GM12878 (cell line): Measurements from ENCODE around the gene FRRS1L. TPM values are rescaled to one million over a fixed set of nuclear protein-coding genes. Genes with fewer than 3 reads are reported as not detected.
A peak's percentile ranks its signal among the peaks of the same experiment; 100 is the strongest.

Experiments
- BHLHE40 ChIP-seq, 2 experiments: fragments of 450-650 bp in 1 of 2; IDR thresholded peaks; 2 replicates each; pipeline ENCODE4 v1.6.1; 2011 to 2017; ENCODE audit warnings: low read depth in 2 of 2, borderline replicate concordance in 1 of 2, improper control_type of control experiment in 1 of 2, low read length in 1 of 2, mild to moderate bottlenecking in 1 of 2
- CREB1 ChIP-seq: IDR thresholded peaks from 2 replicates; pipeline ENCODE4 v1.6.1; 2012; ENCODE audit warnings: low read depth, mild to moderate bottlenecking, inconsistent platforms
- ESRRA ChIP-seq: IDR thresholded peaks from 2 replicates; pipeline ENCODE4 v1.6.1; 2012; ENCODE audit warnings: mild to moderate bottlenecking, low read length, improper control_type of control experiment
- FOXM1 ChIP-seq: IDR thresholded peaks from 2 replicates; pipeline ENCODE4 v1.6.1; 2012; ENCODE audit warnings: low read depth, mild to moderate bottlenecking, inconsistent platforms, low read length, moderate library complexity
- GATAD2B ChIP-seq: fragments of 450-650 bp; conservative IDR thresholded peaks from 2 replicates; pipeline ENCODE4 v1.6.1; 2017; ENCODE audit warnings: low read depth, mild to moderate bottlenecking, moderate library complexity
- IKZF1 ChIP-seq: fragments of 450-650 bp; conservative IDR thresholded peaks from 2 replicates; pipeline ENCODE4 v1.6.1; 2017; ENCODE audit warnings: antibody characterized with exemption, mild to moderate bottlenecking
- IKZF2 ChIP-seq, 2 experiments: fragments of 450-650 bp; IDR thresholded peaks; 2 replicates each; pipeline ENCODE4 v1.6.1; 2017; ENCODE audit warnings: mild to moderate bottlenecking in 2 of 2, moderate library complexity in 2 of 2
- JUNB ChIP-seq: IDR thresholded peaks from 2 replicates; pipeline ENCODE4 v1.6.1; 2016; ENCODE audit warnings: antibody characterized with exemption, mild to moderate bottlenecking
- NFXL1 ChIP-seq: fragments of 450-650 bp; IDR thresholded peaks from 2 replicates; pipeline ENCODE4 v1.6.1; 2017; ENCODE audit warnings: antibody characterized with exemption, mild to moderate bottlenecking, borderline replicate concordance
- POLR2A ChIP-seq: IDR thresholded peaks from 2 replicates; pipeline ENCODE4 v1.6.1; 2011; ENCODE audit warnings: low read depth, mild to moderate bottlenecking, low read length
- RB1 ChIP-seq: fragments of 450-650 bp; formaldehyde crosslinking; IDR thresholded peaks from 2 replicates; pipeline ENCODE4 v1.6.1; 2017; ENCODE audit warnings: mild to moderate bottlenecking, borderline replicate concordance
- RUNX3 ChIP-seq: IDR thresholded peaks from 2 replicates; pipeline ENCODE4 v1.6.1; 2012; ENCODE audit warnings: low read length, inconsistent platforms
- SKIL ChIP-seq: fragments of 450-650 bp; IDR thresholded peaks from 2 replicates; pipeline ENCODE4 v1.6.1; 2017; ENCODE audit warnings: mild to moderate bottlenecking, low read depth, inconsistent platforms; ENCODE audit not compliant: poor library complexity, severe bottlenecking
- TAF1 ChIP-seq: IDR thresholded peaks from 2 replicates; pipeline ENCODE4 v1.6.1; 2011; ENCODE audit warnings: mild to moderate bottlenecking, low read depth, low read length, borderline replicate concordance
- TCF7 ChIP-seq: IDR thresholded peaks from 2 replicates; pipeline ENCODE4 v1.6.1; 2014; ENCODE audit warnings: antibody characterized with exemption, borderline replicate concordance
- YBX1 ChIP-seq: fragments of 450-650 bp; IDR thresholded peaks from 2 replicates; pipeline ENCODE4 v1.6.1; 2016; ENCODE audit warnings: antibody characterized with exemption
- YY1 ChIP-seq: IDR thresholded peaks from 2 replicates; pipeline ENCODE4 v1.6.1; 2011; ENCODE audit warnings: low read depth, mild to moderate bottlenecking, low read length
- ZNF217 ChIP-seq: fragments of 450-650 bp; IDR thresholded peaks from 2 replicates; pipeline ENCODE4 v1.6.1; 2017; ENCODE audit warnings: antibody characterized with exemption, mild to moderate bottlenecking
- polyA plus RNA-seq, 11 experiments: library from polyadenylated mRNA; depleted of rRNA in 4 of 11; unstranded in 6 of 11; stranded (reverse) in 5 of 11; fragments of >200 nt; fragmentation: Nextera tagmentation in 4 of 11; fragmentation: Illumina TruSeq in 1 of 11; extraction: Ambion mirVana in 4 of 11; extraction: Trizol in 1 of 11; gene quantifications; 1 replicate in 1 of 11; 2 replicates in 10 of 11; pipeline versions ENCODE4 v1.2.1 to v1.2.3, GENCODE V29; 2011 to 2016; ENCODE audit warnings: inconsistent platforms in 2 of 11, missing spikeins in 2 of 11, low read depth in 1 of 11
- total RNA-seq, 4 experiments: library from RNA; depleted of rRNA in 3 of 4; stranded (reverse); fragments of >200 nt in 3 of 4; fragmentation: Illumina TruSeq in 1 of 4; extraction: Trizol in 1 of 4; gene quantifications; 2 replicates each; pipeline versions ENCODE4 v1.2.1 to v1.2.3, GENCODE V29; 2013 to 2021
- TF ChIP-seq, protein P1 (sequence below): fragments of 150-350 bp; IDR thresholded peaks from 2 replicates; pipeline ENCODE4 v1.6.1; 2014; ENCODE audit warnings: mild to moderate bottlenecking, low read depth, low read length
- TF ChIP-seq, protein P2 (sequence below): fragments of 450-650 bp; IDR thresholded peaks from 2 replicates; pipeline ENCODE4 v1.6.1; 2016; ENCODE audit warnings: mild to moderate bottlenecking
- TF ChIP-seq, protein P3 (sequence below): IDR thresholded peaks from 2 replicates; pipeline ENCODE4 v1.6.1; 2011; ENCODE audit warnings: low read depth, low read length, improper control_type of control experiment, borderline replicate concordance
- TF ChIP-seq, protein P4 (sequence below): fragments of 450-650 bp; IDR thresholded peaks from 2 replicates; pipeline ENCODE4 v1.6.1; 2017; ENCODE audit warnings: mild to moderate bottlenecking, moderate library complexity

Gene FRRS1L
- total and polyA plus RNA-seq, 10 of the 15 experiments (the other 5 are each of a cell fraction or from before 2014, with no cell fraction given) = not detected

DNA sequence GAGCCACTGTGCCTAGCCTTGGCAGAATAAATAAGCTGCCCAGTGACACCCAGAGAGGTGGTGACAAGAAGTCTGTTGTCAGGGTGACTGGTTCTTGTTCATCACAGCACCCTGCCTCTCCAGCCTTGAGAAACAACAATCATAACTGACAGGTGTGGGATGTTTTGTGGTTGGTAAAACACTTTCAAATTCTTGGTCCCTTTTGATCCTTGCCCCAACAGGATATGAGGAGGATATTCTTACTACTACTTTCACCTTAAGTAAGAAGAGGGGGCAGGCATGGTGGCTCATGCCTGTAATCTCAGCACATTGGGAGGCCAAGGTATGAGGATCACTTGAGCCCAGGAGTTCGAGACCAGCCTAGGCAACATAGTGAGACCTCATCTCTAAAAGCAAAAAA, 14.2 kb upstream of the FRRS1L start (continued):
- TF ChIP-seq, protein P1, sequence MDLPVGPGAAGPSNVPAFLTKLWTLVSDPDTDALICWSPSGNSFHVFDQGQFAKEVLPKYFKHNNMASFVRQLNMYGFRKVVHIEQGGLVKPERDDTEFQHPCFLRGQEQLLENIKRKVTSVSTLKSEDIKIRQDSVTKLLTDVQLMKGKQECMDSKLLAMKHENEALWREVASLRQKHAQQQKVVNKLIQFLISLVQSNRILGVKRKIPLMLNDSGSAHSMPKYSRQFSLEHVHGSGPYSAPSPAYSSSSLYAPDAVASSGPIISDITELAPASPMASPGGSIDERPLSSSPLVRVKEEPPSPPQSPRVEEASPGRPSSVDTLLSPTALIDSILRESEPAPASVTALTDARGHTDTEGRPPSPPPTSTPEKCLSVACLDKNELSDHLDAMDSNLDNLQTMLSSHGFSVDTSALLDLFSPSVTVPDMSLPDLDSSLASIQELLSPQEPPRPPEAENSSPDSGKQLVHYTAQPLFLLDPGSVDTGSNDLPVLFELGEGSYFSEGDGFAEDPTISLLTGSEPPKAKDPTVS = no peak
- TF ChIP-seq NFXL1 = no peak
- 0 out of 4 replicates have a peak, but pooled peaks of 1 of the 2 experiments have one; percentile 18 for TF ChIP-seq IKZF2 (IDR thresholded peaks at IDR 0.05)
- no peak for TF ChIP-seq SKIL
- no peak for TF ChIP-seq YBX1
- peak; percentile 73; the same call in 1 of the 2 replicates for TF ChIP-seq FOXM1
- TF ChIP-seq CREB1 = 0 out of 2 replicates have a peak, but pooled peaks have one; percentile 30
- no peak for TF ChIP-seq ZNF217
- TF ChIP-seq TCF7 = peak; percentile 97
- TF ChIP-seq, protein P2, sequence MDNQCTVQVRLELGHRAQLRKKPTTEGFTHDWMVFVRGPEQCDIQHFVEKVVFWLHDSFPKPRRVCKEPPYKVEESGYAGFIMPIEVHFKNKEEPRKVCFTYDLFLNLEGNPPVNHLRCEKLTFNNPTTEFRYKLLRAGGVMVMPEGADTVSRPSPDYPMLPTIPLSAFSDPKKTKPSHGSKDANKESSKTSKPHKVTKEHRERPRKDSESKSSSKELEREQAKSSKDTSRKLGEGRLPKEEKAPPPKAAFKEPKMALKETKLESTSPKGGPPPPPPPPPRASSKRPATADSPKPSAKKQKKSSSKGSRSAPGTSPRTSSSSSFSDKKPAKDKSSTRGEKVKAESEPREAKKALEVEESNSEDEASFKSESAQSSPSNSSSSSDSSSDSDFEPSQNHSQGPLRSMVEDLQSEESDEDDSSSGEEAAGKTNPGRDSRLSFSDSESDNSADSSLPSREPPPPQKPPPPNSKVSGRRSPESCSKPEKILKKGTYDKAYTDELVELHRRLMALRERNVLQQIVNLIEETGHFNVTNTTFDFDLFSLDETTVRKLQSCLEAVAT = no peak
- TF ChIP-seq ESRRA = no peak
- no peak for TF ChIP-seq GATAD2B
- peak; percentile 97 for TF ChIP-seq RUNX3
- no peak for TF ChIP-seq BHLHE40 (IDR thresholded peaks at IDR 0.05; ENCODE audit: borderline replicate concordance in 1 of 2, low read depth in 2 of 2, low read length in 1 of 2)
- TF ChIP-seq YY1 = no peak
- peak; percentile 73 for TF ChIP-seq JUNB
- no peak for TF ChIP-seq IKZF1
- no peak for TF ChIP-seq RB1
- TF ChIP-seq, protein P3, sequence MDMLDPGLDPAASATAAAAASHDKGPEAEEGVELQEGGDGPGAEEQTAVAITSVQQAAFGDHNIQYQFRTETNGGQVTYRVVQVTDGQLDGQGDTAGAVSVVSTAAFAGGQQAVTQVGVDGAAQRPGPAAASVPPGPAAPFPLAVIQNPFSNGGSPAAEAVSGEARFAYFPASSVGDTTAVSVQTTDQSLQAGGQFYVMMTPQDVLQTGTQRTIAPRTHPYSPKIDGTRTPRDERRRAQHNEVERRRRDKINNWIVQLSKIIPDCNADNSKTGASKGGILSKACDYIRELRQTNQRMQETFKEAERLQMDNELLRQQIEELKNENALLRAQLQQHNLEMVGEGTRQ = no peak
- no peak for TF ChIP-seq POLR2A
- TF ChIP-seq, protein P4, sequence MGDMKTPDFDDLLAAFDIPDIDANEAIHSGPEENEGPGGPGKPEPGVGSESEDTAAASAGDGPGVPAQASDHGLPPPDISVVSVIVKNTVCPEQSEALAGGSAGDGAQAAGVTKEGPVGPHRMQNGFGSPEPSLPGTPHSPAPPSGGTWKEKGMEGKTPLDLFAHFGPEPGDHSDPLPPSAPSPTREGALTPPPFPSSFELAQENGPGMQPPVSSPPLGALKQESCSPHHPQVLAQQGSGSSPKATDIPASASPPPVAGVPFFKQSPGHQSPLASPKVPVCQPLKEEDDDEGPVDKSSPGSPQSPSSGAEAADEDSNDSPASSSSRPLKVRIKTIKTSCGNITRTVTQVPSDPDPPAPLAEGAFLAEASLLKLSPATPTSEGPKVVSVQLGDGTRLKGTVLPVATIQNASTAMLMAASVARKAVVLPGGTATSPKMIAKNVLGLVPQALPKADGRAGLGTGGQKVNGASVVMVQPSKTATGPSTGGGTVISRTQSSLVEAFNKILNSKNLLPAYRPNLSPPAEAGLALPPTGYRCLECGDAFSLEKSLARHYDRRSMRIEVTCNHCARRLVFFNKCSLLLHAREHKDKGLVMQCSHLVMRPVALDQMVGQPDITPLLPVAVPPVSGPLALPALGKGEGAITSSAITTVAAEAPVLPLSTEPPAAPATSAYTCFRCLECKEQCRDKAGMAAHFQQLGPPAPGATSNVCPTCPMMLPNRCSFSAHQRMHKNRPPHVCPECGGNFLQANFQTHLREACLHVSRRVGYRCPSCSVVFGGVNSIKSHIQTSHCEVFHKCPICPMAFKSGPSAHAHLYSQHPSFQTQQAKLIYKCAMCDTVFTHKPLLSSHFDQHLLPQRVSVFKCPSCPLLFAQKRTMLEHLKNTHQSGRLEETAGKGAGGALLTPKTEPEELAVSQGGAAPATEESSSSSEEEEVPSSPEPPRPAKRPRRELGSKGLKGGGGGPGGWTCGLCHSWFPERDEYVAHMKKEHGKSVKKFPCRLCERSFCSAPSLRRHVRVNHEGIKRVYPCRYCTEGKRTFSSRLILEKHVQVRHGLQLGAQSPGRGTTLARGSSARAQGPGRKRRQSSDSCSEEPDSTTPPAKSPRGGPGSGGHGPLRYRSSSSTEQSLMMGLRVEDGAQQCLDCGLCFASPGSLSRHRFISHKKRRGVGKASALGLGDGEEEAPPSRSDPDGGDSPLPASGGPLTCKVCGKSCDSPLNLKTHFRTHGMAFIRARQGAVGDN = no peak
- no peak for TF ChIP-seq TAF1
